GM12892 (cell line): ENCODE data around the gene MTRFR.

Experiments used
- DNase-seq: peaks from one replicate; pipeline ENCODE4 v3.0.0; 2011; ENCODE audit not compliant: insufficient read length
- FAIRE-seq: peaks from 2 replicates; lab custom pipeline; 2011; peaks lifted over from hg19 to GRCh38; lab: Jason Lieb, UNC
- POLR2A ChIP-seq: IDR thresholded peaks from 2 replicates; pipeline ENCODE4 v1.6.1; 2011; ENCODE audit warnings: low read depth, low read length, control low read depth
- POLR2AphosphoS5 ChIP-seq: IDR thresholded peaks from 2 replicates; pipeline ENCODE4 v1.6.1; 2011; ENCODE audit warnings: low read depth, low read length, control low read depth
- TAF1 ChIP-seq: IDR thresholded peaks from 2 replicates; pipeline ENCODE4 v1.6.1; 2011; ENCODE audit warnings: low read depth, mild to moderate bottlenecking, control low read depth, low read length, borderline replicate concordance

MTRFR gene

GRCh38 chr12:123282111-123282510 is 48.9 kb downstream of the MTRFR start:
- no peak for FAIRE-seq
- TF ChIP-seq POLR2AphosphoS5 (no peak), TAF1 (no peak), POLR2A (no peak)

GRCh38 chr12:123283461-123283860 is 50.2 kb downstream of the MTRFR start:
- TF ChIP-seq TAF1 (no peak), POLR2A (no peak), POLR2AphosphoS5 (no peak)
- FAIRE-seq (no peak), DNase-seq (no peak)

More at GRCh38 chr12:123282111-123282510, 48.9 kb downstream of the MTRFR start:
- DNase-seq, result no peak

GRCh38 chr12:123284669-123285068 is 51.4 kb downstream of the MTRFR start:
- no peak for FAIRE-seq
- DNase-seq, result no peak
- TF ChIP-seq POLR2AphosphoS5 (no peak), TAF1 (no peak), POLR2A (no peak)

- no peak for DNase-seq
- no peak for FAIRE-seq
- TF ChIP-seq POLR2A (no peak), POLR2AphosphoS5 (no peak), TAF1 (no peak)
These were observed 53.6 kb downstream of the MTRFR start for GRCh38 chr12:123286652-123287373.

GRCh38 chr12:123288751-123289346 is 55.6 kb downstream of the MTRFR start:
- no peak for DNase-seq
- FAIRE-seq, result no peak
- no peak for TF ChIP-seq POLR2A
- TF ChIP-seq TAF1, result no peak
- no peak for TF ChIP-seq POLR2AphosphoS5

GRCh38 chr12:123289911-123290310 is 56.7 kb downstream of the MTRFR start:
- DNase-seq (no peak), FAIRE-seq (no peak)
- no peak for TF ChIP-seq TAF1
- no peak for TF ChIP-seq POLR2A
- no peak for TF ChIP-seq POLR2AphosphoS5

GRCh38 chr12:123293178-123293760 is 60.0 kb downstream of the MTRFR start:
- TF ChIP-seq POLR2AphosphoS5 (no peak), TAF1 (no peak), POLR2A (no peak)
- no peak for DNase-seq
- FAIRE-seq, result no peak

- DNase-seq (no peak), FAIRE-seq (no peak)
- TF ChIP-seq TAF1 (no peak), POLR2A (no peak), POLR2AphosphoS5 (no peak)
These were observed 71.9 kb downstream of the MTRFR start for GRCh38 chr12:123305136-123305535.

GRCh38 chr12:123306200-123306599 is 73.0 kb downstream of the MTRFR start:
- FAIRE-seq (no peak), DNase-seq (no peak)
- TF ChIP-seq POLR2A (no peak), POLR2AphosphoS5 (no peak), TAF1 (no peak)
